Endodermal cell (in vitro differentiated cells): ENCODE results near the gene CHRDL2. TPM values are rescaled to one million over a fixed set of nuclear protein-coding genes. Genes with fewer than 3 reads are reported as not detected.

Source experiments
- DNase-seq: peaks from one replicate; pipeline ENCODE4 v3.0.0-alpha.2; 2017
- H3K27ac ChIP-seq: 2 replicates; pipeline ENCODE4 v1.5.1; 2013; ENCODE audit warnings: mild to moderate bottlenecking, low read depth, low read length, moderate library complexity
- H3K27me3 ChIP-seq: 2 replicates; pipeline ENCODE4 v1.6.1; 2013; ENCODE audit warnings: mild to moderate bottlenecking, low read length, moderate library complexity; ENCODE audit not compliant: insufficient read depth, control insufficient read depth, poor library complexity, severe bottlenecking
- H3K36me3 ChIP-seq: 2 replicates; pipeline ENCODE4 v1.7.0; 2013; ENCODE audit warnings: mild to moderate bottlenecking, low read length, moderate library complexity; ENCODE audit not compliant: control insufficient read depth, insufficient read depth
- H3K4me1 ChIP-seq: one replicate; pipeline ENCODE4 v1.7.0; 2013; ENCODE audit warnings: low read length; ENCODE audit not compliant: control insufficient read depth, insufficient read depth
- H3K4me3 ChIP-seq: 2 replicates; pipeline ENCODE4 v1.5.1; 2013; ENCODE audit warnings: mild to moderate bottlenecking, low read length, moderate library complexity
- H3K9ac ChIP-seq: 2 replicates; pipeline ENCODE4 v1.6.1; 2013; ENCODE audit warnings: mild to moderate bottlenecking, low read length, moderate library complexity; ENCODE audit not compliant: poor library complexity, severe bottlenecking; ENCODE audit errors: extremely low read depth
- H3K9me3 ChIP-seq: 2 replicates; pipeline ENCODE4 v1.6.1; 2013; ENCODE audit warnings: mild to moderate bottlenecking, low read length, moderate library complexity; ENCODE audit not compliant: control insufficient read depth
- H3K27ac Mint-ChIP-seq: 2 replicates; pipeline ENCODE4 v1.8.0; 2020; ENCODE audit warnings: mixed read lengths
- H3K27me3 Mint-ChIP-seq: 2 replicates; pipeline ENCODE4 v1.8.0; 2021; ENCODE audit warnings: mild to moderate bottlenecking, mixed read lengths; ENCODE audit not compliant: insufficient read depth
- H3K36me3 Mint-ChIP-seq: 2 replicates; pipeline ENCODE4 v1.8.0; 2020; ENCODE audit warnings: low read depth, mixed read lengths
- H3K4me1 Mint-ChIP-seq: 2 replicates; pipeline ENCODE4 v1.8.0; 2020; ENCODE audit warnings: mixed read lengths
- H3K4me3 Mint-ChIP-seq: 2 replicates; pipeline ENCODE4 v1.8.0; 2020; ENCODE audit warnings: mild to moderate bottlenecking, moderate library complexity, mixed read lengths
- H3K9me3 Mint-ChIP-seq: 2 replicates; pipeline ENCODE4 v1.8.0; 2020; ENCODE audit warnings: mild to moderate bottlenecking, mixed read lengths
- CTCF ChIP-seq: fragments of 200-600 bp; sonication (generic); conservative IDR thresholded peaks from 2 replicates; pipeline ENCODE4 v1.5.0; 2021; ENCODE audit warnings: antibody characterized with exemption, mild to moderate bottlenecking
- WGBS, 2 experiments: methylation state at CpG; one replicate each; pipeline versions ENCODE4 v1.1.5 to v1.1.7; 2013; ENCODE audit warnings: missing lambda C conversion rate in 2 of 2, mixed read lengths in 1 of 2; ENCODE audit not compliant: insufficient coverage in 1 of 2, insufficient read length in 1 of 2; 5-methylcytosine and 5-hydroxymethylcytosine counted together
- total RNA-seq, 2 donors: library from RNA; stranded (reverse); fragmentation: NEBNext Ultra II Directional in 1 of 2; extraction: Animal tissue kit (Norgen Biotek cat#: 25700) in 1 of 2; gene quantifications; 2 replicates in 1 of 2; 3 replicates in 1 of 2; pipeline ENCODE4 v1.2.1, GENCODE V29; 2021

The CHRDL2 gene
- total RNA-seq, 2 donors from 2014 or later: 0.44 to 1.2 TPM

DNA sequence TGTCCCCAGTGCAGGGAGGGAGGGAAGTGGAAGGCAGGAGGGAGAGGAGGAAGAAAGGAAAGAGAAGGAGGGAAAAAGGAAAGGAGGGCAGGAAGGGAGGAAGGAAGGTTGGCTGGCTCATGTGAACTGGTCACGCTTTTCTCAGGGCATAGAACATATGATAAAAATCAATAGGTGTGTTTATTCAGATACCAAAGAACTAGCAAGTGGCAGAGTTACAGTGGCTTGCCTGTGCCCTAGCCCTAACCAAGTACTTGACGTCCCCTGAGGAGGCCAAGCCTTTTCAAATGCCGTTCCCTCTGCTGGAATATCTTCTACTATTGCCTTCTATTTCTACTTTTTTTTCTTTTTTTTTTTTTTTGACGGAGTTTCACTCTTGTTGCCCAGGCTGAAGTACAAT is 33.5 kb downstream of the CHRDL2 start:
- no peak overlapping the region for H3K4me3 ChIP-seq
- no peak overlapping the region for H3K9ac ChIP-seq
- H3K4me3 Mint-ChIP-seq: no peak overlapping the region
- TF ChIP-seq CTCF: no peak
- no peak for DNase-seq
- no peaks in the 10 kb centered on the region for H3K36me3 Mint-ChIP-seq
- WGBS, 2 experiments: 85 to 92% methylated on average over 3 to 4 of the region's 4 CpGs
- peaks cover 3% of the 10 kb centered on the region for H3K27me3 Mint-ChIP-seq
- no peak overlapping the region for H3K27ac ChIP-seq
- H3K4me1 Mint-ChIP-seq: peaks cover 10% of the 10 kb centered on the region
- H3K9me3 Mint-ChIP-seq: no peaks in the 10 kb centered on the region
- H3K36me3 ChIP-seq: no peaks in the 10 kb centered on the region
- H3K9me3 ChIP-seq: no peaks in the 10 kb centered on the region
- no peak overlapping the region for H3K27ac Mint-ChIP-seq
- H3K4me1 ChIP-seq: peaks cover 5% of the 10 kb centered on the region
- H3K27me3 ChIP-seq: no peaks in the 10 kb centered on the region

GRCh38 chr11:74696939-74697675 is 34.1 kb downstream of the CHRDL2 start:
- TF ChIP-seq CTCF: peak; percentile 16
- Mint-ChIP-seq H3K4me1 (peaks cover 10% of the 10 kb centered on the region), H3K4me3 (no peak overlapping the region), H3K36me3 (no peaks in the 10 kb centered on the region), H3K9me3 (no peaks in the 10 kb centered on the region), H3K27me3 (peaks cover 3% of the 10 kb centered on the region), H3K27ac (no peak overlapping the region)
- peaks cover 5% of the 10 kb centered on the region for H3K4me1 ChIP-seq
- no peak overlapping the region for H3K4me3 ChIP-seq
- no peaks in the 10 kb centered on the region for H3K27me3 ChIP-seq
- peak; percentile 78 for DNase-seq
- no peaks in the 10 kb centered on the region for H3K36me3 ChIP-seq
- no peak overlapping the region for H3K9ac ChIP-seq
- no peak overlapping the region for H3K27ac ChIP-seq
- WGBS, 2 experiments: 27 to 57% methylated on average over 4 to 16 of the region's 16 CpGs
- H3K9me3 ChIP-seq: no peaks in the 10 kb centered on the region

- Histone ChIP-seq H3K27me3 (no peaks in the 10 kb centered on the region), H3K9me3 (no peaks in the 10 kb centered on the region), H3K4me3 (no peak overlapping the region), H3K36me3 (no peaks in the 10 kb centered on the region), H3K27ac (no peak overlapping the region), H3K9ac (no peak overlapping the region), H3K4me1 (peaks cover 5% of the 10 kb centered on the region)
- H3K36me3 Mint-ChIP-seq: no peaks in the 10 kb centered on the region
- no peak overlapping the region for H3K27ac Mint-ChIP-seq
- H3K4me1 Mint-ChIP-seq: peaks cover 10% of the 10 kb centered on the region
- H3K4me3 Mint-ChIP-seq: no peak overlapping the region
- peak; percentile 59 for DNase-seq
- no peak for TF ChIP-seq CTCF
- H3K27me3 Mint-ChIP-seq: peaks cover 3% of the 10 kb centered on the region
- no peaks in the 10 kb centered on the region for H3K9me3 Mint-ChIP-seq
- 75 to 78% methylated on average over 5 to 6 of the region's 6 CpGs for WGBS, 2 experiments
Observed at GRCh38 chr11:74696500-74696899, 34.7 kb downstream of the CHRDL2 start.
